Tibial artery (tissue), 4 donors: ENCODE data around the gene BLM.
"Not testable (repeated sequence)": the region's sequence is repeated elsewhere in the genome, so short reads cannot be mapped to it uniquely, and the experiment has no call there.

Source experiments
- DNase-seq, 2 donors: peaks; one replicate each; pipeline ENCODE4 v3.0.0-alpha.2; 2019
- H3K27ac ChIP-seq, 2 donors: fragments of 200-600 bp; sonication (generic) in 1 of 2; 1 replicate in 1 of 2; 2 replicates in 1 of 2; pipeline ENCODE4 v1.5.1; 2018 to 2019; ENCODE audit warnings: mild to moderate bottlenecking in 1 of 2
- H3K27me3 ChIP-seq, 2 donors: fragments of 200-600 bp; sonication (generic) in 1 of 2; one replicate each; pipeline versions ENCODE4 v1.5.1 to v1.6.0; 2016 to 2019
- H3K36me3 ChIP-seq, 3 donors: fragments of 200-600 bp; sonication (generic) in 2 of 3; one replicate each; pipeline ENCODE4 v1.5.1; 2016 to 2019; ENCODE audit warnings: mild to moderate bottlenecking in 2 of 3
- H3K4me1 ChIP-seq, 4 donors: fragments of 200-600 bp; sonication (generic) in 2 of 4; 1 replicate in 3 of 4; 2 replicates in 1 of 4; pipeline ENCODE4 v1.5.1; 2016 to 2019
- H3K4me3 ChIP-seq, 2 donors: fragments of 200-600 bp; sonication (generic) in 1 of 2; 1 replicate in 1 of 2; 2 replicates in 1 of 2; pipeline ENCODE4 v1.5.1; 2018 to 2019; ENCODE audit warnings: mild to moderate bottlenecking in 2 of 2
- H3K9me3 ChIP-seq, 3 donors: fragments of 200-600 bp; sonication (generic) in 1 of 3; one replicate each; pipeline ENCODE4 v1.5.1; 2016 to 2019
- CTCF ChIP-seq, 2 experiments: fragments of 200-600 bp in 1 of 2; fragments of 450-650 bp in 1 of 2; IDR thresholded peaks; one replicate each; pipeline ENCODE4 v1.5.1; 2017 to 2019; ENCODE audit warnings: antibody characterized with exemption in 2 of 2, mild to moderate bottlenecking in 1 of 2, moderate library complexity in 1 of 2
- intact Hi-C: fragments of 100-400 bp; cut with DNase I; formaldehyde crosslinking; loops from one replicate; pipeline ENCODE4 v1.15.0; 2023; ENCODE audit warnings: low total_unique reads

BLM gene

GRCh38 chr15:90720131-90720530 is 3.0 kb downstream of the BLM start:
- H3K4me3 ChIP-seq: no peak overlapping the region
- H3K27me3 ChIP-seq: no peaks in the 10 kb centered on the region
- H3K36me3 ChIP-seq: no peaks in the 10 kb centered on the region
- DNase-seq: no peak
- intact Hi-C loops: no loop called here
- no peak overlapping the region for H3K27ac ChIP-seq
- H3K4me1 ChIP-seq: peaks cover 6 to 13% (median 10%) of the 10 kb centered on the region in 4 donors
- no peak for TF ChIP-seq CTCF (IDR thresholded peaks at IDR 0.05)
- H3K9me3 ChIP-seq: no peaks in the 10 kb centered on the region

GRCh38 chr15:90729261-90729660 is 12.1 kb downstream of the BLM start:
- TF ChIP-seq CTCF (IDR thresholded peaks at IDR 0.05): no peak
- no peak overlapping the region for H3K4me3 ChIP-seq
- no peaks in the 10 kb centered on the region for H3K36me3 ChIP-seq
- intact Hi-C loops: no loop called here
- no peaks in the 10 kb centered on the region for H3K27me3 ChIP-seq
- DNase-seq: no peak
- no peaks in the 10 kb centered on the region for H3K9me3 ChIP-seq
- no peak overlapping the region for H3K27ac ChIP-seq
- no peaks in the 10 kb centered on the region for H3K4me1 ChIP-seq

- H3K27me3 ChIP-seq: no peaks in the 10 kb centered on the region
- intact Hi-C loops: no loop called here
- H3K27ac ChIP-seq: no peak overlapping the region
- H3K4me1 ChIP-seq: no peaks in the 10 kb centered on the region
- no peaks in the 10 kb centered on the region for H3K9me3 ChIP-seq
- no peaks in the 10 kb centered on the region for H3K36me3 ChIP-seq
- TF ChIP-seq CTCF (IDR thresholded peaks at IDR 0.05): no peak
- DNase-seq: no peak
- H3K4me3 ChIP-seq: no peak overlapping the region
These were observed 13.1 kb downstream of the BLM start for GRCh38 chr15:90730290-90730689.

GRCh38 chr15:90735923-90736322 is 18.8 kb downstream of the BLM start:
- no peaks in the 10 kb centered on the region for H3K9me3 ChIP-seq
- H3K36me3 ChIP-seq: no peaks in the 10 kb centered on the region
- no peaks in the 10 kb centered on the region for H3K4me1 ChIP-seq
- intact Hi-C loops: no loop called here
- no peaks in the 10 kb centered on the region for H3K27me3 ChIP-seq
- TF ChIP-seq CTCF (IDR thresholded peaks at IDR 0.05): no peak
- no peak overlapping the region for H3K4me3 ChIP-seq
- H3K27ac ChIP-seq: no peak overlapping the region
- DNase-seq: no peak

- H3K9me3 ChIP-seq, H3K27ac ChIP-seq, H3K4me1 ChIP-seq, H3K27me3 ChIP-seq, DNase-seq, H3K4me3 ChIP-seq, H3K36me3 ChIP-seq, intact Hi-C loops: not testable (repeated sequence)
These were observed 23.4 kb downstream of the BLM start for GRCh38 chr15:90740545-90740944.

GRCh38 chr15:90742087-90742486 is 24.9 kb downstream of the BLM start:
- no peak for TF ChIP-seq CTCF (IDR thresholded peaks at IDR 0.05)
- no peak overlapping the region for H3K4me3 ChIP-seq
- no peak overlapping the region for H3K27ac ChIP-seq
- no peak for DNase-seq
- no peaks in the 10 kb centered on the region for H3K27me3 ChIP-seq
- intact Hi-C loops: no loop called here
- no peaks in the 10 kb centered on the region for H3K36me3 ChIP-seq
- no peaks in the 10 kb centered on the region for H3K4me1 ChIP-seq
- no peaks in the 10 kb centered on the region for H3K9me3 ChIP-seq
